Retinal pigment epithelial cell (primary cell): ENCODE results near the gene KRTAP10-2.
"Not testable (repeated sequence)": the region's sequence is repeated elsewhere in the genome, so short reads cannot be mapped to it uniquely, and the experiment has no call there.

Source experiments
- DNase-seq: peaks from one replicate; pipeline ENCODE4 v3.0.0-alpha.2; 2010; ENCODE audit warnings: low read depth
- H3K4me3 ChIP-seq: 2 replicates; pipeline ENCODE4 v1.5.1; 2011; ENCODE audit warnings: mild to moderate bottlenecking, low read length, control low read depth, moderate library complexity
- TF ChIP-seq, protein P1 (sequence below): conservative IDR thresholded peaks from 2 replicates; pipeline ENCODE4 v1.5.1; 2011; ENCODE audit warnings: low read depth, low read length, control low read depth, inconsistent platforms

Gene KRTAP10-2

DNA sequence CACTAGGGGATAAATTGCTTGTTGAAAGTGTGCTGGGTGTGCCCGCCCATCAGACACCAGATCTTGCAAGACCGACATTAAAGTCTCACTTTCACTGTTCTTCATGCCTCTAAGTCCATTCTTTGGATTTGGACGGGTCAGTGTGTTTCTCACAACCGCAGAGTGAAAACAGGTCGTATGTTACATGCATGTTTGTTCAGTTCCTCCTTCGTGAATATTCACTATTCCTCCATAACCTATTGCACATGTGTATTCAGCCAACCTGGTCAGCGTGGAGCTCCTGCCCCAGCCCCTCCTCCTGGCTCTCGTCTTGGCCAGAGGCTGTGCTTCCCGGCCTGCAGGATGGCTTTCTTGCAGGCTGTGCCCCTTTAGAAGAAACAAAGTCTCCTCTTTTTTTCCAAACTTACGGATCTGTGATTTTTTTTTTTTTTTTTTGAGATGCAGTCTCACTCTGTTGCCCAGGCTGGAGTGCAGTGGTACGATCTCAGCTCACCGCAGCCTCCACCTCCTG is 43.2 kb upstream of the KRTAP10-2 start:
- H3K4me3 ChIP-seq = no peak overlapping the region
- no peak for DNase-seq
- TF ChIP-seq, protein P1, sequence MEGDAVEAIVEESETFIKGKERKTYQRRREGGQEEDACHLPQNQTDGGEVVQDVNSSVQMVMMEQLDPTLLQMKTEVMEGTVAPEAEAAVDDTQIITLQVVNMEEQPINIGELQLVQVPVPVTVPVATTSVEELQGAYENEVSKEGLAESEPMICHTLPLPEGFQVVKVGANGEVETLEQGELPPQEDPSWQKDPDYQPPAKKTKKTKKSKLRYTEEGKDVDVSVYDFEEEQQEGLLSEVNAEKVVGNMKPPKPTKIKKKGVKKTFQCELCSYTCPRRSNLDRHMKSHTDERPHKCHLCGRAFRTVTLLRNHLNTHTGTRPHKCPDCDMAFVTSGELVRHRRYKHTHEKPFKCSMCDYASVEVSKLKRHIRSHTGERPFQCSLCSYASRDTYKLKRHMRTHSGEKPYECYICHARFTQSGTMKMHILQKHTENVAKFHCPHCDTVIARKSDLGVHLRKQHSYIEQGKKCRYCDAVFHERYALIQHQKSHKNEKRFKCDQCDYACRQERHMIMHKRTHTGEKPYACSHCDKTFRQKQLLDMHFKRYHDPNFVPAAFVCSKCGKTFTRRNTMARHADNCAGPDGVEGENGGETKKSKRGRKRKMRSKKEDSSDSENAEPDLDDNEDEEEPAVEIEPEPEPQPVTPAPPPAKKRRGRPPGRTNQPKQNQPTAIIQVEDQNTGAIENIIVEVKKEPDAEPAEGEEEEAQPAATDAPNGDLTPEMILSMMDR = no peak

DNA sequence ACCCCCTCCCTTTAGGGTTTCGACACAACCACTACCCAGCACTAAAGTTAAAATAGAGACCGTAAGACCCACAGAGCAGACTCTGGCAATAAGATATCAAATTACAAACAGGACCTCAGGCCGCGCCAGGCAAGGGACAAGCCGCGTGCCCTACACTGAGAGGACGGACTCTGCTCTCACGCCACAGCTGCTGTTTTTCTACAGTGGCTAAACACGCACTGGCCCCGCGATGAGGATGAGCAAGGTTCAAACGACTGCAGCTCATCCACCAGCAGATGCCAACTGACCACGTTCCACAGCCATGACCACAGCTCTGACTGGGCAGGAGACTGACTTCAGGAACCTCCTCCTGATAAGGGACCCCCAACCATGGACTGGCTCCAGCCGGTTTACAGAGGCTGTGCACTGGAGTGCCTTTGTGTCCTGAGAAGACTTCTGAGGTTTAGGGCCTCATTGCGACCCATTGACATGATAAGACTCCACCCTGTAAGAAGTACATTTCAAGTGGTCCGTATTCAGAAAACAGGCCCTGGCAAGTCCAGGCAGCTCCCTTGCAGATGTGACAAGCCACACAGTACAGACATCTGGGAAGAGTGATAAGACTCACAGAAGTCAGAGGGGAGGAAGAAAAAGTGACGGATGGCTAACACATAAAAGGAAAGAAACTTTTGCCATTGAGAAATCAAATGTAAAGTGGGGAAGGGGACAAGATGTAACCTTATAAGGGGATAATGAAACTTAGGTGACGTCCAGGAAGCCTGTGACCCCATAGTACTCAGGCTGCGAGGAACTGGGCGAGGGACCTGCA is 42.5 kb upstream of the KRTAP10-2 start:
- TF ChIP-seq, protein P1 = no peak
- DNase-seq = no peak
- H3K4me3 ChIP-seq = no peak overlapping the region

- DNase-seq = no peak
- H3K4me3 ChIP-seq = no peak within 1 kb of the TSS
- TF ChIP-seq, protein P1 = no peak
These were observed 41.4 kb upstream of the KRTAP10-2 start, which contains the start of gene KRTAP10-6 for GRCh38 chr21:44592446-44593311. Gene KRTAP10-6, minus strand, starts transcription at chr21:44592505. Its CDS starts 21 bp downstream, at chr21:44592484.

- H3K4me3 ChIP-seq, DNase-seq: not testable (repeated sequence)
These were observed 40.5 kb upstream of the KRTAP10-2 start for GRCh38 chr21:44591801-44592130.

GRCh38 chr21:44590897-44591800 is 39.8 kb upstream of the KRTAP10-2 start:
- H3K4me3 ChIP-seq, DNase-seq: not testable (repeated sequence)

GRCh38 chr21:44590311-44590721 is 39.0 kb upstream of the KRTAP10-2 start:
- DNase-seq = no peak
- TF ChIP-seq, protein P1 = no peak
- no peak overlapping the region for H3K4me3 ChIP-seq

- H3K4me3 ChIP-seq = no peak overlapping the region
- DNase-seq = no peak
- TF ChIP-seq, protein P1 = no peak
These were observed 38.4 kb upstream of the KRTAP10-2 start for GRCh38 chr21:44589586-44590305.
